ENCODE measurements around the gene STX18. TPM values are rescaled to one million over a fixed set of nuclear protein-coding genes. Genes with fewer than 3 reads are reported as not detected.

STX18 gene
- total and polyA plus RNA-seq, 2 donors (not counting 3 experiments of a cell fraction or from before 2014, with no cell fraction given) = 30.7 to 31.2 TPM

GRCh38 chr4:4521136-4521535 is 20.7 kb downstream of the STX18 start:
- Histone ChIP-seq H4K20me1 (replicated peaks; ENCODE audit: control insufficient read depth, extremely low read depth, insufficient read depth, low read length) (peaks cover 13% of the 10 kb centered on the region), H3K36me3 (ENCODE audit: control insufficient read depth in 2 of 2, extremely low read depth in 1 of 2, insufficient read depth in 2 of 2, low read length in 2 of 2) (no peaks in the 10 kb centered on the region), H3K4me1 (ENCODE audit: control insufficient read depth, extremely low read depth, insufficient read depth, low read length) (no peaks in the 10 kb centered on the region), H2AFZ (ENCODE audit: low read depth, low read length) (no peak overlapping the region), H3K27me3 (ENCODE audit: control insufficient read depth in 2 of 2, insufficient read depth in 2 of 2, low read length in 2 of 2) (no peaks in the 10 kb centered on the region), H3K9me3 (replicated peaks; ENCODE audit: control insufficient read depth, insufficient read depth, low read length) (no peaks in the 10 kb centered on the region), H3K9me1 (replicated peaks; ENCODE audit: control insufficient read depth, extremely low read depth, insufficient read depth, low read length) (no peaks in the 10 kb centered on the region), H3K4me3 (replicated peaks in 1 of 3; ENCODE audit: insufficient read depth in 1 of 3, low read depth in 1 of 3, low read length in 3 of 3) (no peak overlapping the region), H3K4me2 (ENCODE audit: insufficient read depth, low read length) (no peak overlapping the region), H3K79me2 (ENCODE audit: control insufficient read depth, insufficient read depth, low read length) (peaks cover 24% of the 10 kb centered on the region), H3K27ac (ENCODE audit: insufficient read depth, low read depth, low read length) (no peak overlapping the region), H3K9ac (replicated peaks; ENCODE audit: extremely low read depth, insufficient read depth, low read length) (no peak overlapping the region)
- intact Hi-C loops (cut with micrococcal nuclease) = no loop called here
- dilution Hi-C loops (cut with MboI; ENCODE audit: extremely low pct_ligation_motif_present, low sequenced_read_pairs) = no loop called here
- no peak for FAIRE-seq
- BruUV-seq (replicated peaks) = no TSS peak
- no peak for TF ChIP-seq EZH2 (IDR thresholded peaks at IDR 0.05; ENCODE audit: borderline replicate concordance, low read depth, low read length, severe bottlenecking)
- no peak for TF ChIP-seq MAX (IDR thresholded peaks at IDR 0.05; ENCODE audit: insufficient read depth, insufficient read length)
- TF ChIP-seq POLR2A (IDR thresholded peaks at IDR 0.05; ENCODE audit: low read depth, low read length) = no peak
- no peak for TF ChIP-seq FOS (IDR thresholded peaks at IDR 0.05; ENCODE audit: borderline replicate concordance, insufficient read depth, low read length)
- no peak for TF ChIP-seq JUN (IDR thresholded peaks at IDR 0.05; ENCODE audit: borderline replicate concordance, insufficient read depth, insufficient read length, low read depth)
- TF ChIP-seq MYC (IDR thresholded peaks at IDR 0.05; ENCODE audit: low read depth, low read length) = no peak
- TF ChIP-seq POLR2AphosphoS5 (IDR thresholded peaks at IDR 0.05; ENCODE audit: insufficient read depth, low read depth, low read length) = no peak
- no peak for TF ChIP-seq CTCF (IDR thresholded peaks at IDR 0.05; ENCODE audit: extremely low read depth in 1 of 2, insufficient read depth in 1 of 2, low read depth in 1 of 2, low read length in 2 of 2)
- CTCF ChIA-PET = interaction anchor here (2.3 to 3.1 kb wide), 5 partner anchors 10 to 54 kb away, joined by 9 to 41 read pairs (median 12); no protein-coding TSS in a partner anchor
- POLR2A ChIA-PET = no interaction called here
- no peak for DNase-seq (ENCODE audit: low read depth, low spot score)
